GM19463 (cell line): ENCODE measurements around the gene RIMKLB.
"Not testable (repeated sequence)": the region's sequence is repeated elsewhere in the genome, so short reads cannot be mapped to it uniquely, and the experiment has no call there.

Experiments
- ATAC-seq: cut with Tn5 transposase; IDR thresholded peaks from one replicate; pipeline ENCODE4 v1.9.1; 2021; ENCODE audit warnings: mild to moderate bottlenecking, moderate library complexity; ENCODE audit not compliant: unreplicated experiment

RIMKLB gene

GRCh38 chr12:8770499-8770898, 72.7 kb downstream of the RIMKLB start:
- no peak for ATAC-seq

GRCh38 chr12:8771072-8771471, 73.3 kb downstream of the RIMKLB start:
- ATAC-seq: no peak

- ATAC-seq: no peak
Observed at GRCh38 chr12:8773461-8773860, 75.7 kb downstream of the RIMKLB start.

- no peak for ATAC-seq
Observed at GRCh38 chr12:8779281-8779680, 81.5 kb downstream of the RIMKLB start.

GRCh38 chr12:8779862-8780261, 82.1 kb downstream of the RIMKLB start:
- ATAC-seq: no peak

GRCh38 chr12:8780389-8780788, 82.6 kb downstream of the RIMKLB start:
- ATAC-seq: no peak

GRCh38 chr12:8781381-8782127, 83.8 kb downstream of the RIMKLB start:
- ATAC-seq: no peak

- ATAC-seq: no peak
Observed at GRCh38 chr12:8784290-8784888, 86.6 kb downstream of the RIMKLB start.

- no peak for ATAC-seq
Observed at GRCh38 chr12:8785499-8785898, 87.7 kb downstream of the RIMKLB start.

DNA sequence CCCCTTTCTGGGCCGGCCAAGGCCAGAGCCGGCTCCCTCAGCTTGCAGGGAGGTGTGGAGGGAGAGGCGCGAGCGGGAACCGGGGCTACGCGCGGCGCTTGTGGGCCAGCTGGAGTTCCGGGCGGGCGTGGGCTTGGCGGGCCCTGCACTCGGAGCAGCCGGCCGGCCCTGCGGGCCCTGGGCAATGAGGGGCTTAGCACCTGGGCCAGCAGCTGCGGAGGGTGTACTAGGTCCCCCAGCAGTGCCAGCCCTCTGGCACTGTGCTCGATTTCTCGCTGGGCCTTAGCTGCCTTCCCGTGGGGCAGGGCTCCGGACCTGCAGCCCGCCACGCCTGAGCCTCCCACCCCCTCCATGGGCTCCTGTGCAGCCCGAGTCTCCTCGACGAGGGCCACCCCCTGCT, 89.4 kb downstream of the RIMKLB start:
- not testable (repeated sequence) for ATAC-seq

GRCh38 chr12:8788706-8789105, 90.9 kb downstream of the RIMKLB start:
- not testable (repeated sequence) for ATAC-seq

DNA sequence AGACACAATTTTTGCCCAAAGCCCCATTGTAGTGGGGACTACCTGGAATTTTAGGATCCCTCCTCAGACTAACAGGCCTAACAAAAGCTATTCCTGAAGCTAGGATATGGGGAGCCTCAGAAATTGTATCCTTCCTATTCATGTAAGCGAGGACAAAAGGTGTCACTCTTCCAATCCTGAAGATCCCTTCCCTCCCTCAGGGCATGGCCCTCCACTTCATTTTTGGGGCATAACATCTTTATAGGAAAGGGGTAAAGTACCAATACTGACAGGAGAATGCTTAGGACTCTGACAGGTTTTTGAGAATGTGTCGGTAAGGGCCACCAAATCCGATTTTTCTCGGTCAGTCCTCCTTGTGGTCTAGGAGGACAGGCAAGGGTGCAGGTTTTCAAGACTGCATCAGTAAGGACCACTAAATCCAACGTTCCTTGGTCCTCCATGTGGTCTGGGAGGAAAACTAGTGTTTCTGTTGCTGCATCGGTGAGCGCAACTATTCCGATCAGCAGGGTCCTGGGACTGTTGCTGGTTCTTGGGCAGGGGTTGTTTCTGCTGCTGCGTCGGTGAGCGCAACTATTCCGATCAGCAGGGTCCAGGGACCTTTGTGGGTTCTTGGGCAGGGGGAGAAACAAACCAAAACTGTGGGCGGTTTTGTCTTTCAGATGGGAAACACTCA, 91.7 kb downstream of the RIMKLB start:
- ATAC-seq: not testable (repeated sequence)

DNA sequence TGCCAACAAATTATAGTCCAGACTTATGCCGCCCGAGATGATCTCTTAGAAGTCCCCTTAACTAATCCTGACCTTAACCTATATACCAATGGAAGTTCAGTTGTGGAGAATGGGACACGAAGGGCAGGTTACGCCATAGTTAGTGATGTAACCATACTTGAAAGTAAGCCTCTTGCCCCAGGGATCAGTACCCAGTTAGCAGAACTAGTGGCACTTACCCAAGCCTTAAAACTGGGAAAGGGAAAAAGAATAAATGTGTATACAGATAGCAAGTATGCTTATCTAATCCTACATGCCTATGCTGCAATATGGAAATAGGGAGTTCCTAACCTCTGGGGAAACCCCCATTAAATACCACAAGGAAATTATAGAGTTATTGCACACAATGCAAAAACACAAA, 95.4 kb downstream of the RIMKLB start:
- ATAC-seq: not testable (repeated sequence)

GRCh38 chr12:8794611-8795010, 96.8 kb downstream of the RIMKLB start:
- ATAC-seq: not testable (repeated sequence)

DNA sequence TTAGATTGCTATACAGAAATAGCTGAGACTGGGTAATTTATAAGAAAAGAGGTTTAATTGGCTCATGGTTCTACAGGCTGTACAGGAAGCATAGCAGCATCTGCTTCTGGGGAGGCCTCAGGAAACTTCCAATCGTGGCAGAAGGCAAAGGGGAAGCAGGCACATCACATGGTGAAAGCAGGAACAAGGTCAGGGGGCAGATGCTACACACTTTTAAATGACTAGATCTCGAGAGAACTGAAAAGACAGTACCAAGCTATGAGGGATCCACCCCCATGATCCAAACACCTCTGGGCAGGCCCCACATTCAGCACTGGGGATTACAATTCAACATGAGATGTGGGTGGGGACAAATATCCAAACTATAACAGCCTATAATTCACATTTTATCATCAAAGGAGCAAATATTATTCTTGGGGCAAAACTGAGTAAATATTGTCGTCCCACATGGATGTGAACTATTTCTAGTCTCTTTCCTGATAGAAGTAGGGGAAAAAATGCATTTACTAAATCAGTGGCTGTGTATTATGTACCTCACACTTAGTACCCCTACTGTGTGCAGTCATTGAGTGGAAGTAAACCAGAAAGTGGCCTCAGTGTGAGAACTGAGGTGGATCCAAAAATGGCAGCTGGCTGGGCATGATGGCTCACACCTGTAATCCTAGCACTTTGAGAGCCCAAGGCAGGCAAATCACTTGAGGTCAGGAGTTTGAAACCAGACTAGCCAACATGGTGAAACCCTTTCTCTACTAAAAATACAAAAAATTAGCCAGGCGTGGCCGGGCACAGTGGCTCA, 99.2 kb downstream of the RIMKLB start:
- ATAC-seq: no peak

- not testable (repeated sequence) for ATAC-seq
Observed at GRCh38 chr12:8801213-8801612, 103.4 kb downstream of the RIMKLB start.

DNA sequence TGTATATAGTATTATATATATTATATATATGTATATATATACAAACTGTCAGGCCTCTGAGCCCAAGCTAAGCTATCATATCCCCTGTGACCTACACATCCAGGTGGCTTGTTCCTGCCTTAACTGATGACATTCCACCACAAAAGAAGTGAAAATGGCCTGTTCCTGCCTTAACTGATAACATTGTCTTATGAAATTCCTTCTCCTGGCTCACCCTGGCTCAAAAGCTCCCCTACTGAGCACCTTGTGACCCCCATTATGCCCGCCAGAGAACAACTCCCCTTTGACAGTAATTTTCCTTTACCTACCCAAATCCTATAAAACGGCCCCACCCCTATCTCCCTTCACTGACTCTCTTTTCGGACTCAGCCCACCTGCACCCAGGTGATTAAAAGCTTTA, 107.0 kb downstream of the RIMKLB start:
- not testable (repeated sequence) for ATAC-seq

DNA sequence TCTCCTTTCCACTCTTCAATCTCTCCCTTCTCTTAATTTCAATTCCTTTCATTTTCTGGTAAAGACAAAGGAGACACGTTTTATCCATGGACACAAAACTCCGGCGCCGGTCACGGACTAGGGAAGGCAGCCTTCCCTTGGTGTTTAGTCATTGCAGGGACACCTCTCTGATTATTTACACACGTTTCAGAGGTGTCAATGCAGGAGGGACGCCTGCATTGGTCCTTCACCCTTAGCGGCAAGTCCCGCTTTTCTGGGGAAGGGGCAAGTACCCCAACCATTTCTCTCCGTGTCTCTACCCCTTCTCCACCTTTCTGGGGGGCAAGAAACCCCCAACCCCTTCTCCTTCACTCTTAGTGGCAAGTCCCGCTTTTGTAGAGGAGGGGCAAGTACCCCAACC, 107.7 kb downstream of the RIMKLB start:
- ATAC-seq: not testable (repeated sequence)

DNA sequence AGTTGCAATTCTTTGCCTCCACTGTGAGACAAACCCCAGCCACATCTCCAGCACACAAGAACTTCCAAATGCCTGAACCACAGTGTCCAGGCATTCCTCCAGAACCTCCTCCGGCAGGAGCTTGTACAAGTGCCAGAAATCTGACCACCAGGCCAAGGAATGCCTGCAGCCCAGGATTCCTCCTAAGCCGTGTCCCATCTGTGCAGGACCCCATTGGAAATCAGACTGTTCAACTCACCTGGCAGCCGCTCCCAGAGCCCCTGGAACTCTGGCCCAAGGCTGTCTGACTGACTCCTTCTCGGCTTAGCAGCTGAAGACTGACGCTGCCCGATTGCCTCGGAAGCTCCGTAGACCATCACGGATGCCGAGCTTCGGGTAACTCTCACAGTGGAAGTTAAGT, 109.3 kb downstream of the RIMKLB start:
- not testable (repeated sequence) for ATAC-seq

DNA sequence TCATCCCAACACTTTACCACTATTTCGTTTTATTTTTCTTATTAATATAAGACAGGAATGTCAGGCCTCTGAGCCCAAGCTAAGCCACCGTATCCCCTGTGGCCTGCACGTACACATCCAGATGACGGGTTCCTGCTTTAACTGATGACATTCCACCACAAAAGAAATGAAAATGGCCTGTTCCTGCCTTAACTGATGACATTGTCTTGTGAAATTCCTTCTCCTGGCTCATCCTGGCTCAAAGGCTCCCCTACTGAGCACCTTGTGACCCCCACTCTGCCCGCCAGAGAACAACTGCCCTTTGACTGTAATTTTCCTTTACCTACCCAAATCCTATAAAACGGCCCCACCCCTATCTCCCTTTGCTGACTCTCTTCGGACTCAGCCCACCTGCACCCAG, 112.3 kb downstream of the RIMKLB start:
- ATAC-seq: not testable (repeated sequence)
